MM.1S (cell line): ENCODE measurements around the gene KMT2D.

Source experiments
- DNase-seq: peaks from one replicate; pipeline ENCODE4 v3.0.0-alpha.2; 2015
- H2AFZ ChIP-seq: fragments of 300-600 bp; sonication (generic); 2 replicates; pipeline ENCODE4 v1.6.0; 2016; ENCODE audit warnings: antibody characterized with exemption, low read length
- H3F3A ChIP-seq: fragments of 300-600 bp; sonication (generic); 2 replicates; pipeline ENCODE4 v1.6.1; 2016; ENCODE audit warnings: mild to moderate bottlenecking, antibody characterized with exemption, low read length, moderate library complexity, mixed read lengths; ENCODE audit not compliant: insufficient read depth
- H3K27ac ChIP-seq: fragments of 300-600 bp; sonication (generic); 2 replicates; pipeline ENCODE4 v1.5.1; 2016; ENCODE audit warnings: mild to moderate bottlenecking, low read length
- H3K27me3 ChIP-seq: fragments of 300-600 bp; sonication (generic); replicated peaks from 2 replicates; pipeline ENCODE4 v1.6.0; 2016; ENCODE audit warnings: low read length; ENCODE audit not compliant: insufficient read depth
- H3K36me3 ChIP-seq: fragments of 300-600 bp; sonication (generic); replicated peaks from 2 replicates; pipeline ENCODE4 v1.6.1; 2016; ENCODE audit warnings: mild to moderate bottlenecking, low read length, mixed read lengths; ENCODE audit not compliant: insufficient read depth
- H3K4me1 ChIP-seq: fragments of 300-600 bp; sonication (generic); 2 replicates; pipeline ENCODE4 v1.6.1; 2016; ENCODE audit warnings: low read length, mixed read lengths
- H3K4me2 ChIP-seq: fragments of 300-600 bp; sonication (generic); 2 replicates; pipeline ENCODE4 v1.6.0; 2016; ENCODE audit warnings: low read depth, low read length
- H3K4me3 ChIP-seq: fragments of 300-600 bp; sonication (generic); 2 replicates; pipeline ENCODE4 v1.5.1; 2016; ENCODE audit warnings: low read length, mixed read lengths
- H3K79me2 ChIP-seq: fragments of 300-600 bp; sonication (generic); 2 replicates; pipeline ENCODE4 v1.6.1; 2016; ENCODE audit warnings: mixed run types, low read length, mixed read lengths
- H3K9ac ChIP-seq: fragments of 300-600 bp; sonication (generic); 2 replicates; pipeline ENCODE4 v1.6.1; 2016; ENCODE audit warnings: low read length, mixed read lengths
- H3K9me2 ChIP-seq: fragments of 300-600 bp; sonication (generic); replicated peaks from 2 replicates; pipeline ENCODE4 v1.6.1; 2016; ENCODE audit warnings: mild to moderate bottlenecking, low read length, mixed read lengths; ENCODE audit not compliant: insufficient read depth
- H3K9me3 ChIP-seq: fragments of 300-600 bp; sonication (generic); replicated peaks from 2 replicates; pipeline ENCODE4 v1.6.1; 2016; ENCODE audit warnings: mild to moderate bottlenecking, low read length, mixed read lengths; ENCODE audit not compliant: insufficient read depth
- H4K20me1 ChIP-seq: fragments of 300-600 bp; sonication (generic); 2 replicates; pipeline ENCODE4 v1.6.1; 2016; ENCODE audit warnings: mild to moderate bottlenecking, low read length, moderate library complexity, mixed read lengths; ENCODE audit not compliant: insufficient read depth
- CTCF ChIP-seq: fragments of 300-600 bp; sonication (generic); IDR thresholded peaks from 2 replicates; pipeline ENCODE4 v1.5.1; 2016; ENCODE audit warnings: antibody characterized with exemption, low read length, mixed read lengths
- EZH2 ChIP-seq: fragments of 300-600 bp; sonication (generic); optimal IDR thresholded peaks from 2 replicates; pipeline ENCODE3; 2017; ENCODE audit warnings: low read depth, mild to moderate bottlenecking, antibody characterized with exemption, low read length, mixed read lengths
- EZH2phosphoT487 ChIP-seq: fragments of 300-600 bp; sonication (generic); IDR thresholded peaks from 2 replicates; pipeline ENCODE4 v1.6.1; 2018; ENCODE audit warnings: antibody characterized with exemption, low read length

KMT2D gene

GRCh38 chr12:49091056-49091835, 30.7 kb upstream of the KMT2D start:
- Histone ChIP-seq H3K27ac (no peak overlapping the region), H3K4me1 (peaks cover 5% of the 10 kb centered on the region), H3K9ac (no peak overlapping the region), H4K20me1 (no peaks in the 10 kb centered on the region), H3K9me2 (no peaks in the 10 kb centered on the region), H3F3A (no peaks in the 10 kb centered on the region), H3K9me3 (no peaks in the 10 kb centered on the region), H2AFZ (no peak overlapping the region), H3K4me3 (no peak overlapping the region), H3K4me2 (peak overlapping the region; percentile 64; the same call in 1 of the 2 replicates), H3K36me3 (no peaks in the 10 kb centered on the region), H3K27me3 (peaks cover 70% of the 10 kb centered on the region), H3K79me2 (no peaks in the 10 kb centered on the region)
- TF ChIP-seq EZH2phosphoT487 (no peak), EZH2 (no peak), CTCF (no peak)
- no peak for DNase-seq

- Histone ChIP-seq H3K4me1 (peaks cover 5% of the 10 kb centered on the region), H3K79me2 (no peaks in the 10 kb centered on the region), H3K4me2 (peak overlapping the region; percentile 88), H3K27ac (no peak overlapping the region), H3K27me3 (peaks cover 68% of the 10 kb centered on the region), H3F3A (no peaks in the 10 kb centered on the region), H3K36me3 (no peaks in the 10 kb centered on the region), H4K20me1 (no peaks in the 10 kb centered on the region), H2AFZ (no peak overlapping the region), H3K9ac (no peak overlapping the region), H3K9me2 (no peaks in the 10 kb centered on the region), H3K9me3 (no peaks in the 10 kb centered on the region), H3K4me3 (peak overlapping the region; percentile 38)
- DNase-seq: peak; percentile 28
- TF ChIP-seq EZH2phosphoT487 (no peak; the same call in 1 of the 2 replicates), EZH2 (no peak), CTCF (peak; percentile 33)
Measured at GRCh38 chr12:49089821-49090773, 29.5 kb upstream of the KMT2D start.

- DNase-seq: no peak
- no peaks in the 10 kb centered on the region for H3K36me3 ChIP-seq
- no peaks in the 10 kb centered on the region for H3K9me2 ChIP-seq
- H2AFZ ChIP-seq: no peak overlapping the region
- H3K9ac ChIP-seq: no peak overlapping the region
- no peaks in the 10 kb centered on the region for H3K9me3 ChIP-seq
- H3K4me3 ChIP-seq: no peak overlapping the region
- peaks cover 56% of the 10 kb centered on the region for H3K27me3 ChIP-seq
- H3F3A ChIP-seq: no peaks in the 10 kb centered on the region
- no peak overlapping the region for H3K27ac ChIP-seq
- H3K4me1 ChIP-seq: peaks cover 5% of the 10 kb centered on the region
- H4K20me1 ChIP-seq: no peaks in the 10 kb centered on the region
- TF ChIP-seq EZH2phosphoT487 (no peak), EZH2 (no peak), CTCF (no peak)
- no peaks in the 10 kb centered on the region for H3K79me2 ChIP-seq
- 0 out of 2 replicates have a peak overlapping the region, but pooled peaks have one; percentile 69 for H3K4me2 ChIP-seq
Measured at GRCh38 chr12:49088932-49089330, 28.3 kb upstream of the KMT2D start.
